Stimulated activated CD4-positive, alpha-beta T cell treated with anti-CD3 and anti-CD28 coated beads, Interleukin-12 subunit alpha, Interleukin-12 subunit beta, amount 100 ng/mL, for 4 hours (primary cell): ENCODE data around the gene ZSCAN31.
A peak's percentile ranks its signal among the peaks of the same experiment; 100 is the strongest.
"Not testable (repeated sequence)": the region's sequence is repeated elsewhere in the genome, so short reads cannot be mapped to it uniquely, and the experiment has no call there.

Source experiments
- DNase-seq: peaks from one replicate; pipeline ENCODE4 v3.0.0-alpha.2; 2020

ZSCAN31 gene

DNA sequence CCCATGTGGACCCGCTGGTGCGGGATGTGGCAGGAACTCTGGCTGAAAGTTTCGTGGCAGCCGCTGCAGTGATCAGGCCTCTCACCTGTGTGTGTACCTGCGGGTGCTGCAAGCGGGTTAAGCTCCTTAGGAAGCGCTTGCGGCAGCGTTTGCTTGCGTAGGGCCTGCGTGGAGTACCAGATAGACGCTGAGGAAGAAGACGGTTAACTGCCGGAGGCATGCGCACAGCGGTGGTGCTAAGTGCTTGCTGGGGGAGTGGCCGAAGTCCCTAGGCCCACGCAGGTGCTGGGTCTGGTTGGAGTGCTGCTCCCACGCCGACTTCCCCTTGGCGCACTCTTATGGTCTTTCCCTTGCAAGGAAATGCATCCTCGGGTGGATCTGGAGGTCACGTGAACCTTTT is 23.0 kb downstream of the ZSCAN31 start:
- DNase-seq, result no peak

DNA sequence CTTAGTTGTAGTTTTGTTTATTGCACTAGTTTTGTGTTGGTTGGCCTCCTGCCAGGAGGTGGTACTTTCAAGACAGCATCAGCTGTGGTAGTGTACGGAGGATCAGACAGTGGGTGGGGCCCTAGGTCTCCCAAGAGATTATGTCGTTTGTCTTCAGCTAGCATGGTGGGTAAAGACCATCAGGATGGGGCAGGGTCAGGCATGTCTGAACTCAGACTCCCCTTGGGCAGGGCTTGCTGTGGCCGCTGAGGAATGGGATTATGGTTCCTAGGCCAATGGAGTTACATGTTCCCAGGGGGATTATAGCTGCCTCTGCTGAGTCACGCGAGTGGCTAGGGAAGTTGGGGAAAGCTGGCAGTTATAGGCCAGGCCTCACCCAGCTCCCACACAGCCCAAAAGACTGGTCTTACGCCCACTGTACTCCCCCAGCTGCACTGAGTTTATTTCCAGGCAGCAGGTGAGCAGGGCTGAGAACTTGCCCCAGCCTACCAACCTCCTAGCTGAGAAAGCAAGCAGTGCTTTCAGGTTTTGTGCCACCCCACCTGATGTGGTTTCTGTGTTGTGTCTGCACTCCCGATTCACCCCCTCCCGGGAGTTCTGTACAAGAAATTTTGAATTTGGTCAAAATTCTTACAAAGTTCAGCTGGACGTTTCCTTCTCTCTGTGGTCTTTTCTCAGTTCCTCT is 24.7 kb downstream of the ZSCAN31 start:
- no peak for DNase-seq

DNA sequence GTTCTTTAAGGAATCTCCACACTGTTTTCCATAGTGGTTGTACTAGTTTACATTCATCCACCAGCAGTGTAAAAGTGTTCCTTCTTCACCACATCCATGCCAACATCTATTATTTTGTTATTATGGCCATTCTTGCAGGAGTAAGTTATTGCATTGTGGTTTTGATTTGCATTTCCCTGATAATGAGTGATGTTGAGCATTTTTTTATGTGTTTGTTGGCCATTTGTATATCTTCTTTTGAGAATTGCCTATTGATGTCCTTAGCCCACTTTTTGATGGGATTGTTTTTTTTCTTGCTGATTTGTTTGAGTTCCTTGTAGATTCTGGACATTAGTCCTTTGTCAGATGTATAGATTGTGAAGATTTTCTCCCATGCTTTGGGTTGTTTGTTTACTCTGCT is 29.6 kb downstream of the ZSCAN31 start:
- not testable (repeated sequence) for DNase-seq

DNA sequence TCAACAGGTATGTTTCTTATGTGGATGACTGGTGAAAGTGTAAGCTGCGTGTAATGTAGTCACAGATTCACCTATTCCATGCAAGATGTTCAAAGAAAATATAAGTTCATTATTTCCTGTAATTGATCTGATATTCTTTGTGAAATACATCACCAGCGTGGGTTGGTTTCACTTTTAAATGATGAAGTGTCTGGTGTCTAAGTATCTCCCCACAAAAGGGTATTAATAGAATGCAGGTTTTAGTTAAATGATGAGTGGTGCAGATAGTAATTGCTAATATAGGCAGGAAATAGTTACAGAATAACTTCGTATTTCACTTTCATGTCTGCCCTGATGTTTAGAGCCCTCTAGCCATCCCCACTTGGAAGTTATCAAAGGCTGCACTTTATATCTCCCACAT is 32.4 kb downstream of the ZSCAN31 start:
- no peak for DNase-seq

DNA sequence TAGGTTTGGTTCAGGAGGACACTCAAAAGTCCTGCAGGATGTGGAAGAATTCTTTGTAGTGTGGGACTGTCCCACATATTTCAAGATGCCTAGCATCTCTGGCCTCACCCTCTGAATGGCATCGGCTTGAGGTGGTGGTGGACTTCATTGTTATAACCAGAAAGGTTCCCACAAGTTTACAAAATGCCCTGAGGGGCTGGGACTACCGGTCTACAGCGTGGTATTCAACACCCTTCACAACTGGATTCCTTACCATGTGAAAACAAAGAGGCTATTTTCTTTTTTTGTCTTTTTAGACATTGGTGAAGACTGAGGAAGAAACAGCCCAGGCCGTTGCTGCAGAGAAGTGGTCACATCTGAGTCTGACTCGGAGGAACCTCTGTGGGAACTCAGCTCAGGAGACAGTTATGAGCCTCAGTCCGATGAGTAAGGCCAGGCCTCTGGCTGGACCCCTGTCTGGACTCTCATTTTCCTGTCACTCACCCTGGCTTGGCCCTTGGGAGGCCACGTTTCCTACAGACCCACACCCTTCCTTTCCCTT is 39.4 kb downstream of the ZSCAN31 start:
- DNase-seq, result no peak

DNA sequence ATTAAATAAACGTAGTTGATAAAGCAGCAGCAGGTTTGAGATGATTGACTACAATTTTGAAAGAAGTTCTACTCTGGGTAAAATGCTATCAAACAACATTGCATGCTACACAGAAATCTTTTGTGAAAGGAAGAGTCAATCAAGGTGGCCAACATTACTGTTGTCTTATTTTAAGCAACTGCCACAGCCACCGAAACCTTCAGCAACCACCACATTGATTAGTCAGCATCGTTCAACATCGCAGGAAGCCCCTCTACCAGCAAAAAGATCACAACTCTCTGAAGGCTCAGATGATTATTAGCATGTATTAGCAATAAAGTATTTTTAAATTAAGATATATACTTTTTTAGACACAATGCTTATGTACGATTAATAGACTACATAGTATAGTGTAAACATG is 40.6 kb downstream of the ZSCAN31 start:
- DNase-seq, result no peak

DNA sequence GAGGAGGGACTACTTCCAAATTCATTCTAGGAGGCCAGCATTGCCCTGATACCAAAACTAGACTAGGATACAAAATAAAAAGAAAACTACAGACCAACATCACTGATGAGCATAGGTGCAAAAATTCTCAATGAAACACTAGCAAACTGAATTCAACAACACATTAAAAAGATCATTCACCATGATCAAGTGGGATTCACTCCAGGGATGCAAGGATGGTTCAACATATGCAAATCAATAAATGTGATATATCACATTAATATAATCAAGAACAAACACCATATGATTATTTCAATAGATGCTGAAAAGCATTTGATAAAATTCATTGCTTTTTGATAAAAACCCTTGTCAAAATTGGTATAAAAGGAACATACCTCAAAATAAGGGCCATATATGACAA is 44.4 kb downstream of the ZSCAN31 start:
- no peak for DNase-seq

DNA sequence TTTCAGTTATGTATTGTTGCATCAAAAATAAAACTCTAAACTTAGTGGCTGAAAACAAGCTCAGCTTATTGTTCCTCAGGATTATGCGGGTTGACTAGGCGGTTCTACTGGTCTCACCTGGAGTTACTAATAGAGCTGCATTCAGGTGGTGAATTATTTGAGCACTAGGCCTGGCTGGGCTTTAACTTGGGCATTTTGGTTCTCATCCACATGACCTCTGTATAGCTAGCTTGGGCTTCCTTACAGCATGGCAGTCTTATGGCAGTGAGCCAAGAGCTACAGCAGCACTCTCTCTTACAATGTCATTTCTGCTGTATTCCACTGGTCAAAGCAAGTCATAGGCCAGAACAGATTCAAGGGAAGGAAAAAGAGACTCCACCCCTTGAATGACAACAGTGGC is 53.0 kb downstream of the ZSCAN31 start:
- no peak for DNase-seq

DNA sequence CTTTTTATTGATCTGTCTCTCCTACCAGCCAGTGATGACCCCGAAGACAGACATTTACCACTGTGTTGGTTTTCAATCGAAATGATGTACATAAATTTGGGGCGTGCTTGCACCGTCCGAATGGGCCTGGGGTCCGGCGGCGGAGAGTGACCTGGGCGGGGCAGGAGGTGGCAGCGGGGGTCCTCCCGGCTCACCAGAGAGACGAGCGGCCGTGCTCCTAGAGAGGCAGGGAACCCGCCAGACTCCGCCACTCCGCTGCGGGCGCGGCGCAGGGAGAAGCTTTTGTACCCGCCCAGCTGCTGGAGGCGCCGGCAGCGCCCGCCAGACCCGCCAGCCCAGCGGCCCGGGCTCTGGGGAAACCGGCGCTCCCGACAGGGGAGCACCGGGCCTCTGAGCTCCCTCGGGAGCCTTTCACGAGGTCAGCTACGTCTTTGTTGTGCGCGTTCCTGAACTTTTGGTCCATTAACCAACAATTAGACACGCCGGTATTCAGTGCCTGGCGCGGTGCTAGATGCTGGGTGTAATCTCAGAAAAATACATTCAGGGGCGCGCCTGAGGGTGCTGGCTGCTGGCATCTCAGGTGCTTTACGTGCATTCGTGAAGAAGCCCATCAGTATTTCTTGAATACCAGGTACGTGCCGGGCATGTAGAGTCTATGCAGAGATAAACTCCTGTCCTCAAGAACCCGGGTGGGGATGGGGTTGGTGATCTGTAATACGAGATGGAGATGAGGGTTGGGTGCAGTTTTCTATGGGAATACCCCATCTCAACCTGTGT is 54.5 kb downstream of the ZSCAN31 start, which contains the start of gene PGBD1:
PGBD1 (plus strand) TSS at position 285 of the 777 bp plus-strand sequence. CDS start 2,242 bp downstream, outside the sequence.
- peak; percentile 55 for DNase-seq

DNA sequence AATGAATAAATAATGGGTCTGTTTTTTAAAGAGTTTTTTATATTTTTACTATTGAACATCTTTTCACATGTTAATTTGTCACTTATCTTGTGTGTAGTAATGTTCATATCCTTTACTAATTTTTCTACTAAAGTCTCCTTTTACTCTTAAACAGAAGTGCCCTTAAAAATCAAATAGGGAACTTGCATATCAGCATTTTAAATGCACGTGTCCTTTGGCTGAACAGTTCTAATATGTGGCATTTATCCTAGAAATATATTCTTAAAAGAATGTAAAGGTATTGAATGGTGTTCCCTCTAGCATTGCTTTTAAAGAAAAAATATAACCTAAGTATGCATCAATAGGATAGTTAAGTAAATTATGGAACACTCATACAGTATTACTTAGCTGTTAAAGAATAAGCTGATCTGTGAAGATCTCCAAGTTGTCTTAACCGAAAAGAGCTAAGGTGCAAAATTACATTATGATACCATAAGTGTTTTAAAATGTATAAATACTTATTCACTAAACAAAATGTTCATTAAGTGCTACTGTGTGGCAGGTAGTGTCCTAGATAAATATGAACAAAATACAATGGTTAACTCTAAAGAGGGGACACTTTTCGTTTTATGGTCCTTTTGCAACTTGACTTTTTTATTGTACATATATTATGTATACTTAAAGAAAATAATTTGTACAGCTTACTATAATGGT is 55.2 kb downstream of the ZSCAN31 start:
- DNase-seq, result no peak

DNA sequence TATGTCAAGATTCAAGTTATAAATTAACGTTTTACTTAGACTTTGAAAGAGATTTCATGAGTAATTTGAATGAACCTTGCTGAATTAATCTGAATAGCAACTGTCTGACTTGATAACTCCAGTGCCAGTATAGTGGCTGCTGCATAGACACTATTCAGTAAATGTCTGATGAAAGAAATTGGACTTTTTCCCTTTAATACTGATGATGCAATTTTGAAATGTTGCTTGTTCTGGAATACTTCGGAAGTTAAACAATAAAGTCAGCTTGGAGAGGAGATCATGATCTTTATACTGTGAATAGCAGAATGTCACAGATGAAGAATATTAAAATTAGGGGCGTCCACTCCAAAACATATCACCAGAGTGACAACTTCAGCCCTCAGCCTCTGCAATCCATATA is 58.2 kb downstream of the ZSCAN31 start:
- no peak for DNase-seq

DNA sequence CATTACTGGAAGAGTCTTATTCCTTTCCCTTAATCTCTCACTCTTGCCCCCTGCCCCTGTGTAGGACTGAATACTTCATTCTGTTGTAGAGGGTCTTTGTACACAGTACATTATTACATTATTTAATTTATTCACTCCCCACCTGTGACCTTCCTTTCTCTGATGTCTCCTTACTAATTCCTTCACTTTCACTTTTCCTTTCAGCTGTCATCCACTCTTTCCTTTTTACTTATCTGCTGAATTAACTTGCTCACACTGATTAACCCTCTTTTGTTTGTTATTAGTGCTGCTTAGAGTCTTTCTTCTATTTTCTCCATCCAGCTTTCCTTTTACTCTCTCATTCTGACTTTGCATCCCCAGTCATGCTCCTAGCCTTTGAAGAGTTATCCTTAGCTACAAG is 61.1 kb downstream of the ZSCAN31 start:
- DNase-seq, result no peak
